Suprapubic skin (tissue), 4 donors: ENCODE data around the gene TREM2. TPM values are rescaled to one million over a fixed set of nuclear protein-coding genes. Genes with fewer than 3 reads are reported as not detected.

Experiments used
- DNase-seq, 2 donors: peaks; one replicate each; pipeline ENCODE4 v3.0.0-alpha.2; 2019; ENCODE audit warnings: low spot score in 2 of 2
- H3K27ac ChIP-seq: fragments of 200-600 bp; sonication (generic); one replicate; pipeline ENCODE4 v1.5.1; 2019
- H3K27me3 ChIP-seq: fragments of 200-600 bp; sonication (generic); one replicate; pipeline ENCODE4 v1.5.1; 2019
- H3K36me3 ChIP-seq: fragments of 200-600 bp; sonication (generic); one replicate; pipeline ENCODE4 v1.5.1; 2019
- H3K4me1 ChIP-seq: fragments of 200-600 bp; sonication (generic); one replicate; pipeline ENCODE4 v1.5.1; 2019
- H3K4me3 ChIP-seq: fragments of 200-600 bp; sonication (generic); one replicate; pipeline ENCODE4 v1.5.1; 2019; ENCODE audit warnings: mild to moderate bottlenecking
- H3K9me3 ChIP-seq: fragments of 200-600 bp; sonication (generic); one replicate; pipeline ENCODE4 v1.5.1; 2019
- EP300 ChIP-seq: sonication (generic); formaldehyde crosslinking; IDR thresholded peaks from one replicate; pipeline ENCODE4 v1.6.1; 2017; ENCODE audit warnings: antibody characterized with exemption
- POLR2A ChIP-seq, 2 donors: fragments of 450-650 bp; IDR thresholded peaks; one replicate each; pipeline ENCODE4 v1.6.1; 2017; ENCODE audit warnings: antibody characterized with exemption in 2 of 2, mild to moderate bottlenecking in 2 of 2, moderate library complexity in 2 of 2
- POLR2AphosphoS5 ChIP-seq, 3 donors: sonication (generic); formaldehyde crosslinking; IDR thresholded peaks; one replicate each; pipeline ENCODE4 v1.6.1; 2017; ENCODE audit warnings: antibody characterized with exemption in 3 of 3
- WGBS: methylation state at CpG from one replicate; pipeline ENCODE4 v1.1.5; 2018; 5-methylcytosine and 5-hydroxymethylcytosine counted together
- total RNA-seq, 4 donors: library from RNA; depleted of rRNA; stranded (reverse); fragments of >200 nt; gene quantifications; one replicate each; pipeline ENCODE4 v1.1.0, GENCODE V29; 2016
- TF ChIP-seq, protein P1 (sequence below), 2 donors: fragments of 200-600 bp in 1 of 2; fragments of 450-650 bp in 1 of 2; sonication (generic) in 1 of 2; IDR thresholded peaks; one replicate each; pipeline ENCODE4 v1.5.1; 2016 to 2019; ENCODE audit warnings: antibody characterized with exemption in 2 of 2, mild to moderate bottlenecking in 1 of 2, moderate library complexity in 1 of 2

Gene TREM2
- total RNA-seq, 4 donors from 2014 or later, result 0.99 TPM; not detected in 3

DNA sequence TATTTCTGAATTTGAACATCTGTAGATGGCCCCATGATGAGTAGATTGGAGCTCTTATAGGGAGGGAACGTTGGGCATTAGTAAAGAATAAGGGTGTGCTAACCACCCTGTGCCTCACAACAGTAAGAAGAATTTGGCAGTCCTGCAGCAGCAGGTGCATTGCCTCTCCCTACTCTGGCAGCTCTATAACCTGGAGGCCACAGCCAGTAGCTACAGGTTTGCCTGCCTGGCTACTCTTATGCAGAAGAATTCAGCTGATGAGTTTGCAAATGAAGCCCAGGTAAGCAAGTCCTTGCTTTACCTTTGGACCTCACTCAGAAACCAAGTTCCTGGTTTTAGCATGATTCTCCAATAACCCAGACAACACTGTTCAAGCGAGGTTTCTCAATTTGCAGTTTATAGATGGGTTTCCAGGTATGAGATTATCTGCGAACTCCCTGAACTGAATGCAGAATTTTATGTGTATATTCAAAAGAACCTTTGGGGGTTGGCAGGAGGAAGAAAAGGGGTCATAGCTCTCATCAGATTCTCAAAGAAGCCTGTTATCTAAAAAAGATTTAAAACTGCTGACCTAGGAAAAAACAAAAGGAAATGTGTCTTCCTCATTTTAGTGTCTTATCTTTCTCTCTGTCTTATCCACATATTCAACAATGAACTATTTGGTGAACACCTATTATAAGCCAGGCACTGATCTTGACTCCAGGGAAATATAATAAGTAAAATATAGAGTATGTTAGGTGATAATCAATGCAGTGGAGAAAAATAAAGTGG, 27.7 kb downstream of the TREM2 start:
- WGBS, result 65% methylated on average over 3 of the region's 3 CpGs
- Histone ChIP-seq H3K4me3 (no peak overlapping the region), H3K27ac (no peak overlapping the region), H3K27me3 (no peaks in the 10 kb centered on the region), H3K4me1 (peaks cover 7% of the 10 kb centered on the region), H3K36me3 (no peaks in the 10 kb centered on the region), H3K9me3 (no peaks in the 10 kb centered on the region)
- no peak for DNase-seq
- TF ChIP-seq POLR2A (IDR thresholded peaks at IDR 0.05), result no peak
- TF ChIP-seq POLR2AphosphoS5 (IDR thresholded peaks at IDR 0.05), result no peak
- TF ChIP-seq, protein P1, sequence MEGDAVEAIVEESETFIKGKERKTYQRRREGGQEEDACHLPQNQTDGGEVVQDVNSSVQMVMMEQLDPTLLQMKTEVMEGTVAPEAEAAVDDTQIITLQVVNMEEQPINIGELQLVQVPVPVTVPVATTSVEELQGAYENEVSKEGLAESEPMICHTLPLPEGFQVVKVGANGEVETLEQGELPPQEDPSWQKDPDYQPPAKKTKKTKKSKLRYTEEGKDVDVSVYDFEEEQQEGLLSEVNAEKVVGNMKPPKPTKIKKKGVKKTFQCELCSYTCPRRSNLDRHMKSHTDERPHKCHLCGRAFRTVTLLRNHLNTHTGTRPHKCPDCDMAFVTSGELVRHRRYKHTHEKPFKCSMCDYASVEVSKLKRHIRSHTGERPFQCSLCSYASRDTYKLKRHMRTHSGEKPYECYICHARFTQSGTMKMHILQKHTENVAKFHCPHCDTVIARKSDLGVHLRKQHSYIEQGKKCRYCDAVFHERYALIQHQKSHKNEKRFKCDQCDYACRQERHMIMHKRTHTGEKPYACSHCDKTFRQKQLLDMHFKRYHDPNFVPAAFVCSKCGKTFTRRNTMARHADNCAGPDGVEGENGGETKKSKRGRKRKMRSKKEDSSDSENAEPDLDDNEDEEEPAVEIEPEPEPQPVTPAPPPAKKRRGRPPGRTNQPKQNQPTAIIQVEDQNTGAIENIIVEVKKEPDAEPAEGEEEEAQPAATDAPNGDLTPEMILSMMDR (IDR thresholded peaks at IDR 0.05), result no peak
- no peak for TF ChIP-seq EP300

DNA sequence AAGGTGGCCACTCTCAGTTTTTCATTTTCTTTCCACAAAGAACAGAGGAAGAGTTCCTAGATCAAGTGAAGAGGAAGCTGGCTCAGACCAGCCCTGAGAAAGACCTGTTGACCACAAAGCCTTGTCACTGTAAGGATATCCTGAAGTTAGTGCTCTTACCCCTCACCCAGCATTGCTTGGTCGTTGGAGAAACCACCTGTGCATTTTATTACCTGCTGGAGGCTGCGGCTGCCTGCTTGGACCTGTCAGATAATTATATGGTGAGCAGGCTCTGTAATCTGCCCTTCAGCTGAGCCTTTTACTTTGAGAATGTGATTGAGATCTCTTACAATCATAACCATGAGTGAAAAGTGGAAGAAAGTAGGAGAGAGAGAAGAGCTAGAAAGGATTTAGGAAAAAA, 30.7 kb downstream of the TREM2 start:
- 33% methylated on average over 2 of the region's 2 CpGs for WGBS
- no peak overlapping the region for H3K4me3 ChIP-seq
- no peaks in the 10 kb centered on the region for H3K9me3 ChIP-seq
- H3K4me1 ChIP-seq, result peaks cover 7% of the 10 kb centered on the region
- no peak for DNase-seq
- TF ChIP-seq POLR2AphosphoS5 (IDR thresholded peaks at IDR 0.05) (no peak), POLR2A (IDR thresholded peaks at IDR 0.05) (no peak)
- no peaks in the 10 kb centered on the region for H3K27me3 ChIP-seq
- no peaks in the 10 kb centered on the region for H3K36me3 ChIP-seq
- no peak overlapping the region for H3K27ac ChIP-seq

DNA sequence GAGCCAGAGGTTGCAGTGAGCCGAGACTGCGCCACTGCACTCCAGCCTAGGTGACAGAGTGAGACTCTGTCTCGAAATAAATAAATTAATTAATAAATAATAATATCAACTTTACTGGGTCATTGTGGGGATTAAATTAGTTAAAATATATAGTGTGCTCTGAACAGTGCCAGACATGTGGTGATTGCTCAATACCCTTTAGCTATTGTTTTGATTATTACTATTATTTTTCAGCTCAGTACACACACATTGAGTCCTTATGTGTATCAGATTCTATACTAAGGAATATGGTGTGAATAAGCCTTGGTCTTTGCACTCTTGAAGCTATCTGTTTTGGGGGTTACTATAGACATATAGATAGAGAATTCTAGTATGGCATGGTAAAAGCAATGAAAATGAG, 37.6 kb downstream of the TREM2 start:
- no peak overlapping the region for H3K27ac ChIP-seq
- H3K9me3 ChIP-seq, result no peaks in the 10 kb centered on the region
- TF ChIP-seq POLR2AphosphoS5 (IDR thresholded peaks at IDR 0.05), result no peak
- TF ChIP-seq, protein P1 (IDR thresholded peaks at IDR 0.05), result no peak

DNA sequence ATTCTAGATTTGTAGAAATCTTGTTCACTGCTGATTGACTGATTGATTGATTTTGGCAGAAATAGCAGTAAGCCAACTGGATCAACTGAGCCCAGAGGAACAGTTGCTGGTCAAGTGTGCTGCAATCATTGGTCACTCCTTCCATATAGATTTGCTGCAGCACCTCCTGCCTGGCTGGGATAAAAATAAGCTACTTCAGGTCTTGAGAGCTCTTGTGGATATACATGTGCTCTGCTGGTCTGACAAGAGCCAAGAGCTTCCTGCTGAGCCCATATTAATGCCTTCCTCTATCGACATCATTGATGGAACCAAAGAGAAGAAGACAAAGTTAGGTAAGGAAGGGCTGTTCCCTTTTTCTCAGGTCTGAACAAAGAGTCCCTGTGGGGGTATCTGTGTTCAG, 40.0 kb downstream of the TREM2 start:
- DNase-seq, result no peak
- Histone ChIP-seq H3K27me3 (no peaks in the 10 kb centered on the region), H3K9me3 (no peaks in the 10 kb centered on the region), H3K4me3 (no peak overlapping the region), H3K36me3 (peaks cover 5% of the 10 kb centered on the region), H3K4me1 (no peaks in the 10 kb centered on the region), H3K27ac (no peak overlapping the region)
- TF ChIP-seq, protein P1 (IDR thresholded peaks at IDR 0.05), result no peak
- no peak for TF ChIP-seq POLR2AphosphoS5 (IDR thresholded peaks at IDR 0.05)
- 94% methylated on average over 1 of the region's 1 CpG for WGBS

More for the DNA sequence above, 37.6 kb downstream of the TREM2 start:
- Histone ChIP-seq H3K4me1 (no peaks in the 10 kb centered on the region), H3K36me3 (peaks cover 5% of the 10 kb centered on the region), H3K4me3 (no peak overlapping the region), H3K27me3 (no peaks in the 10 kb centered on the region)
- DNase-seq, result no peak
- WGBS, result 99% methylated on average over 3 of the region's 3 CpGs

DNA sequence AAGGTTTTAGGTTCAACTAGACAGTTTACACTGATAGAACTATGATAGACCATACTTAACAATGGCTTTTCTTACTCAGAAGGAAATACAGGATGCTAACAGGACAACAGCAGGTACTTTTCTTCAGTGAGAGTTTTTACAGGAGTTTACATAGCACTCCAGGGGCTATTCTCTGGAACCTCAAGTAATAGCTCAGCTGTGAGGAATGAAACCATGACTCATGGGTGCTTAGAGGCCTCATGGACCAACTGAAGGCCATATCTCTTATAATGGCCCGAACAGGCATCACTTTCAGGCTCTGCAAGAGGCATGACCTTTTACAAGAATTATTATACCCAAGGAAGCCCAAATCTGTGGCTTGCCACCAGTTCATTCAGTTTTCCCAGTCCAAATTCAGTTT, 40.5 kb downstream of the TREM2 start:
- no peak for DNase-seq
- H3K4me3 ChIP-seq, result no peak overlapping the region
- H3K9me3 ChIP-seq, result no peaks in the 10 kb centered on the region
- no peaks in the 10 kb centered on the region for H3K27me3 ChIP-seq
- peaks cover 5% of the 10 kb centered on the region for H3K36me3 ChIP-seq
- no peaks in the 10 kb centered on the region for H3K4me1 ChIP-seq
- H3K27ac ChIP-seq, result no peak overlapping the region
- WGBS, result 93% methylated on average over 1 of the region's 1 CpG
- TF ChIP-seq EP300, result no peak
- no peak for TF ChIP-seq POLR2A (IDR thresholded peaks at IDR 0.05)
- TF ChIP-seq, protein P1 (IDR thresholded peaks at IDR 0.05), result no peak
- TF ChIP-seq POLR2AphosphoS5 (IDR thresholded peaks at IDR 0.05), result no peak

DNA sequence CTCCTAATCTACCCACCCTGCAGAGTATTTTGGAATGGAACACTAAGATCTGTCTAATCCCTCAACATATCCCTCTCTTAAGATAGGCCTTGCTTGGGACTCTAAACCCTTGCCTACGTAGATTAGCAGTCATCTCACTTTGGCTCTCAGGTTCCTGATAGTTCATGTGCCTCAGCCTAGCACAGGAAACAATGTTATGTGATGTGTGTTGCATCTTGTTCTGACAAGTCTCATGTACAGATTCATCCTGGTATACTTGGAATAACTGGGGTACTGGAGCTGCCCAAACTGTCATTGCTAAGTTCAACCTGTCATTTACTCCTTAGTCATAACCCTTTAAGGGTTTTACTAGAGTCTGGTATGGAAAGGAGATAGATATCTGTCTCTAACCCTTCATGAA, 42.9 kb downstream of the TREM2 start:
- DNase-seq, result no peak
- H3K4me1 ChIP-seq, result no peaks in the 10 kb centered on the region
- H3K36me3 ChIP-seq, result peaks cover 5% of the 10 kb centered on the region
- TF ChIP-seq POLR2A (IDR thresholded peaks at IDR 0.05), result no peak
- H3K27me3 ChIP-seq, result no peaks in the 10 kb centered on the region
- H3K9me3 ChIP-seq, result no peaks in the 10 kb centered on the region
- no peak overlapping the region for H3K27ac ChIP-seq
- no peak overlapping the region for H3K4me3 ChIP-seq
- WGBS, result 59% methylated on average over 1 of the region's 1 CpG
